ENCODE results near the gene FXYD3.

- TF ChIP-seq, protein P1, sequence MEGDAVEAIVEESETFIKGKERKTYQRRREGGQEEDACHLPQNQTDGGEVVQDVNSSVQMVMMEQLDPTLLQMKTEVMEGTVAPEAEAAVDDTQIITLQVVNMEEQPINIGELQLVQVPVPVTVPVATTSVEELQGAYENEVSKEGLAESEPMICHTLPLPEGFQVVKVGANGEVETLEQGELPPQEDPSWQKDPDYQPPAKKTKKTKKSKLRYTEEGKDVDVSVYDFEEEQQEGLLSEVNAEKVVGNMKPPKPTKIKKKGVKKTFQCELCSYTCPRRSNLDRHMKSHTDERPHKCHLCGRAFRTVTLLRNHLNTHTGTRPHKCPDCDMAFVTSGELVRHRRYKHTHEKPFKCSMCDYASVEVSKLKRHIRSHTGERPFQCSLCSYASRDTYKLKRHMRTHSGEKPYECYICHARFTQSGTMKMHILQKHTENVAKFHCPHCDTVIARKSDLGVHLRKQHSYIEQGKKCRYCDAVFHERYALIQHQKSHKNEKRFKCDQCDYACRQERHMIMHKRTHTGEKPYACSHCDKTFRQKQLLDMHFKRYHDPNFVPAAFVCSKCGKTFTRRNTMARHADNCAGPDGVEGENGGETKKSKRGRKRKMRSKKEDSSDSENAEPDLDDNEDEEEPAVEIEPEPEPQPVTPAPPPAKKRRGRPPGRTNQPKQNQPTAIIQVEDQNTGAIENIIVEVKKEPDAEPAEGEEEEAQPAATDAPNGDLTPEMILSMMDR (IDR thresholded peaks at IDR 0.05 in 4 of 5, conservative IDR thresholded peaks at IDR 0.05 in 1 of 5) = no peak
- no peak for TF ChIP-seq POLR2A (IDR thresholded peaks at IDR 0.05)
Observed at GRCh38 chr19:35122687-35123551, 7.3 kb downstream of the FXYD3 start.

All from gastrocnemius medialis (tissue), 4 donors.